HepG2 (cell line): ENCODE data around the gene IL6R. TPM values are rescaled to one million over a fixed set of nuclear protein-coding genes. Genes with fewer than 3 reads are reported as not detected.

ENCODE experiments used
- ATAC-seq: fragments of 200-7000 bp; cut with Tn5 transposase; 3 replicates; pipeline ENCODE4 v1.9.1; 2020; ENCODE audit warnings: mild to moderate bottlenecking, moderate library complexity
- BruUV-seq: library from RNA; stranded (reverse); fragments of 400-500 nt; replicated peaks from 2 replicates; lab custom pipeline; 2021; lab: Mats Ljungman, UMichigan
- CTCF ChIA-PET: fragments of 300-600 bp; formaldehyde crosslinking; extraction: SDS; loops from one replicate; lab custom pipeline; 2021; ENCODE audit warnings: low total read pairs, inconsistent platforms, low intra/inter-chr PET ratio; lab: Yijun Ruan, JAX
- POLR2A ChIA-PET: fragments of 350-600 bp; sonication (Branson Sonifier 250); formaldehyde crosslinking; loops from one replicate; lab custom pipeline; 2020; ENCODE audit warnings: antibody characterized with exemption, inconsistent platforms; lab: Yijun Ruan, JAX
- DNase-seq: peaks from one replicate; pipeline ENCODE4 v3.0.0-alpha.2; 2015; ENCODE audit warnings: low spot score
- FAIRE-seq: peaks from 3 replicates; lab custom pipeline; 2011; peaks lifted over from hg19 to GRCh38; lab: Jason Lieb, UNC
- H2AFZ ChIP-seq: one replicate; pipeline ENCODE4 v1.6.1; 2011; ENCODE audit warnings: low read length, inconsistent platforms
- H3K27ac ChIP-seq: fragments of 300-600 bp; 3 replicates; pipeline ENCODE4 v1.8.0; 2011; ENCODE audit warnings: mixed run types, mild to moderate bottlenecking, mixed read lengths, low read length, inconsistent platforms; ENCODE audit not compliant: insufficient read depth; ENCODE audit errors: extremely low read length
- H3K27me3 ChIP-seq, 2 experiments: fragments of 200-600 bp in 1 of 2; 2 replicates in 1 of 2; 3 replicates in 1 of 2; pipeline versions ENCODE4 v1.6.0 to v1.8.0; 2011; ENCODE audit warnings: low read length in 2 of 2, mild to moderate bottlenecking in 2 of 2, moderate library complexity in 2 of 2, inconsistent platforms in 1 of 2; ENCODE audit not compliant: insufficient read depth in 2 of 2, control insufficient read depth in 1 of 2
- H3K36me3 ChIP-seq, 2 experiments: fragments of 200-600 bp in 1 of 2; replicated peaks in 1 of 2; 2 replicates in 1 of 2; 3 replicates in 1 of 2; pipeline versions ENCODE4 v1.5.1 to v1.8.0; 2011; ENCODE audit warnings: low read length in 2 of 2, inconsistent platforms in 1 of 2; ENCODE audit not compliant: insufficient read depth in 2 of 2, control insufficient read depth in 1 of 2
- H3K4me1 ChIP-seq: 2 replicates; pipeline ENCODE4 v1.5.1; 2012; ENCODE audit warnings: low read length, inconsistent platforms; ENCODE audit not compliant: insufficient read depth
- H3K4me2 ChIP-seq: 2 replicates; pipeline ENCODE4 v1.6.0; 2011; ENCODE audit warnings: low read depth, low read length, inconsistent platforms
- H3K4me3 ChIP-seq, 3 experiments: fragments of 200-600 bp in 1 of 3; sonication (generic), shearing (Covaris generic) in 1 of 3; replicated peaks in 1 of 3; 2 replicates each; pipeline ENCODE4 v1.5.1; 2011 to 2016; ENCODE audit warnings: low read length in 3 of 3, inconsistent platforms in 2 of 3, low read depth in 2 of 3, mild to moderate bottlenecking in 2 of 3, control low read depth in 1 of 3, mixed read lengths in 1 of 3; ENCODE audit not compliant: insufficient read depth in 1 of 3
- H3K79me2 ChIP-seq: one replicate; pipeline ENCODE4 v1.6.1; 2011; ENCODE audit warnings: low read length, inconsistent platforms; ENCODE audit not compliant: insufficient read depth
- H3K9ac ChIP-seq: 2 replicates; pipeline ENCODE4 v1.6.0; 2011; ENCODE audit warnings: mild to moderate bottlenecking, low read depth, low read length, inconsistent platforms; ENCODE audit not compliant: insufficient read depth
- H3K9me3 ChIP-seq: 2 replicates; pipeline ENCODE4 v1.5.1; 2012; ENCODE audit warnings: mild to moderate bottlenecking, low read length
- H4K20me1 ChIP-seq: 2 replicates; pipeline ENCODE4 v1.6.0; 2011; ENCODE audit warnings: inconsistent platforms, mild to moderate bottlenecking, low read length, moderate library complexity; ENCODE audit not compliant: insufficient read depth
- EED ChIP-seq: sonication (generic); formaldehyde crosslinking; IDR thresholded peaks from 2 replicates; pipeline ENCODE4 v1.5.0; 2020; ENCODE audit warnings: mild to moderate bottlenecking, missing genetic modification reagents
- FIP1L1 ChIP-seq: fragments of 200-400 bp; formaldehyde crosslinking; IDR thresholded peaks from 2 replicates; pipeline ENCODE4 v1.6.1; 2018; ENCODE audit warnings: low read depth, mild to moderate bottlenecking, low read length, moderate library complexity, borderline replicate concordance; ENCODE audit not compliant: insufficient read depth
- FOXA1 ChIP-seq, 2 experiments: fragments of 450-650 bp in 1 of 2; sonication (generic) in 1 of 2; formaldehyde crosslinking in 1 of 2; IDR thresholded peaks; 2 replicates each; pipeline versions ENCODE4 v1.4.0 to v1.6.1; 2016 to 2020; ENCODE audit warnings: missing genetic modification reagents in 1 of 2
- GATA4 ChIP-seq: sonication (generic); IDR thresholded peaks from 2 replicates; pipeline ENCODE4 v1.6.1; 2016; ENCODE audit warnings: antibody characterized with exemption, low read depth, borderline replicate concordance
- MXI1 ChIP-seq: IDR thresholded peaks from 3 replicates; pipeline ENCODE4 v1.6.1; 2012; ENCODE audit warnings: low read depth, low read length, inconsistent platforms, borderline replicate concordance
- ZNF354B ChIP-seq: sonication (generic); formaldehyde crosslinking; IDR thresholded peaks from 2 replicates; pipeline ENCODE4 v1.8.0; 2022; ENCODE audit warnings: mild to moderate bottlenecking, missing genetic modification reagents
- ZNF546 ChIP-seq: sonication (generic); formaldehyde crosslinking; conservative IDR thresholded peaks from 2 replicates; pipeline ENCODE4 v1.8.1; 2023; ENCODE audit warnings: mild to moderate bottlenecking, missing genetic modification reagents
- WGBS: methylation state at CpG from one replicate; pipeline ENCODE4 v1.1.6; 2017; ENCODE audit warnings: low lambda C conversion rate; 5-methylcytosine and 5-hydroxymethylcytosine counted together
- in situ Hi-C: cut with HindIII; loops from 2 replicates; pipeline ENCODE4 v1.10.0; 2017; ENCODE audit warnings: low pct_unique_long_range_greater_than_20kb; ENCODE audit not compliant: extremely low pct_ligation_motif_present
- intact Hi-C: fragments of 100-400 bp; cut with micrococcal nuclease; formaldehyde crosslinking; loops from one replicate; pipeline ENCODE4 v1.10.0; 2022; ENCODE audit not compliant: unreplicated experiment
- polyA plus RNA-seq, 8 experiments: library from polyadenylated mRNA; depleted of rRNA in 3 of 8; stranded (reverse) in 7 of 8; unstranded in 1 of 8; fragments of >200 nt; fragmentation: Illumina TruSeq in 4 of 8; extraction: Trizol in 4 of 8; gene quantifications; 2 replicates each; pipeline versions ENCODE4 v1.2.1 to v1.2.3, GENCODE V29; 2011 to 2016; ENCODE audit warnings: low read depth in 4 of 8, missing spikeins in 1 of 8, mixed read lengths in 1 of 8; ENCODE audit not compliant: insufficient read depth in 1 of 8
- total RNA-seq, 5 experiments: library from RNA; depleted of rRNA; stranded (reverse); fragments of >200 nt; fragmentation: Illumina TruSeq; extraction: Trizol; gene quantifications; 2 replicates each; pipeline ENCODE4 v1.2.3, GENCODE V29; 2016; ENCODE audit warnings: low read depth in 1 of 5
- TF ChIP-seq, protein P1 (sequence below): sonication (generic); formaldehyde crosslinking; IDR thresholded peaks from 2 replicates; pipeline ENCODE4 v1.4.0; 2020; ENCODE audit warnings: missing genetic modification reagents
- TF ChIP-seq, protein P2 (sequence below): sonication (generic); formaldehyde crosslinking; IDR thresholded peaks from 2 replicates; pipeline ENCODE4 v1.4.0; 2020; ENCODE audit warnings: missing genetic modification reagents; ENCODE audit errors: not compliant biosample characterization
- TF ChIP-seq, protein P3 (sequence below): sonication (generic); formaldehyde crosslinking; IDR thresholded peaks from 2 replicates; pipeline ENCODE4 v1.5.0; 2020; ENCODE audit warnings: missing genetic modification reagents
- TF ChIP-seq, protein P4 (sequence below): sonication (generic); formaldehyde crosslinking; IDR thresholded peaks from 2 replicates; pipeline ENCODE4 v1.4.0; 2020; ENCODE audit warnings: missing genetic modification reagents

IL6R gene
- total and polyA plus RNA-seq, 2 of the 13 experiments (the other 11 are each of a cell fraction or from before 2014, with no cell fraction given), result 5.0 to 24.5 TPM

DNA sequence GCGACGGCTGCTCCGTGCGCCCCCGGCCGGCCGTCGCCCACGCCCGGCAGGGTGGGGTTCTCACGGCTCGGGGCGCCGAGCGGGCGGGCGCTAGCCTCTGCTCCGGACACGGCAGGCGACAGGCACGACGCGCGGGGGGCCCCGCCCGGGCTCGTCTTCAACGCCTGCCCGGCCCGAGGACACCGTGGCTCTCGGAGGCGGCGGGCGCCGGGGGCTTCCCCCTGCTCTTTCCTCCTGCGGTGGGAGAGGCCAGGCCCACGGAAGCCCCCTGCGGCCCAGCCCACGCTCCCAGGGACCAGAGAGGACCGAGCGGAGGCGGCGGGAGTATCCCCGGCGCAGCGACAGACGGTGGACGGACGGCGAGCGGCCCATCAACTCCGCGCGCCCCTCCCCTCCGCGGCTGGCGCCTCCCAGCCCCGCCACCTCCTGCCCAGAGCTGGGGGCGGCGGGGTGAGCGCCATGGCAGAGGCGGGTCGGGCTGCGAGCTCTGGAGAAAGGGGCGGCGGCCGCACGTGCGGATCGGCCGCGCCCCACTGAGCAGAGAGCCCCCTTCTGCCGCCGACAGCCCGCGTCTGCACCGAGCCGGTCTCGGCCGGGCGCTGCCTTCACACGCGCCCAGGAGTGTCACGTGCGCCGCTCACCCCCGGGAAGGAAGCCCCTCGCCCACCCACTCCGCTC lies 97.1 kb downstream of the IL6R start, which contains the start of the genes SHE and TDRD10 (continued):
- TF ChIP-seq, protein P1, sequence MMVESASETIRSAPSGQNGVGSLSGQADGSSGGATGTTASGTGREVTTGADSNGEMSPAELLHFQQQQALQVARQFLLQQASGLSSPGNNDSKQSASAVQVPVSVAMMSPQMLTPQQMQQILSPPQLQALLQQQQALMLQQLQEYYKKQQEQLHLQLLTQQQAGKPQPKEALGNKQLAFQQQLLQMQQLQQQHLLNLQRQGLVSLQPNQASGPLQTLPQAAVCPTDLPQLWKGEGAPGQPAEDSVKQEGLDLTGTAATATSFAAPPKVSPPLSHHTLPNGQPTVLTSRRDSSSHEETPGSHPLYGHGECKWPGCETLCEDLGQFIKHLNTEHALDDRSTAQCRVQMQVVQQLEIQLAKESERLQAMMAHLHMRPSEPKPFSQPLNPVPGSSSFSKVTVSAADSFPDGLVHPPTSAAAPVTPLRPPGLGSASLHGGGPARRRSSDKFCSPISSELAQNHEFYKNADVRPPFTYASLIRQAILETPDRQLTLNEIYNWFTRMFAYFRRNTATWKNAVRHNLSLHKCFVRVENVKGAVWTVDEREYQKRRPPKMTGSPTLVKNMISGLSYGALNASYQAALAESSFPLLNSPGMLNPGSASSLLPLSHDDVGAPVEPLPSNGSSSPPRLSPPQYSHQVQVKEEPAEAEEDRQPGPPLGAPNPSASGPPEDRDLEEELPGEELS (CRISPR knock-in tag), result no peak
- TF ChIP-seq FOXA1 (IDR thresholded peaks at IDR 0.05) (no peak), FOXA1 (CRISPR knock-in tag; IDR thresholded peaks at IDR 0.05) (no peak), EED (no peak), ZNF546 (no peak), MXI1 (no peak), FIP1L1 (no peak)

DNA sequence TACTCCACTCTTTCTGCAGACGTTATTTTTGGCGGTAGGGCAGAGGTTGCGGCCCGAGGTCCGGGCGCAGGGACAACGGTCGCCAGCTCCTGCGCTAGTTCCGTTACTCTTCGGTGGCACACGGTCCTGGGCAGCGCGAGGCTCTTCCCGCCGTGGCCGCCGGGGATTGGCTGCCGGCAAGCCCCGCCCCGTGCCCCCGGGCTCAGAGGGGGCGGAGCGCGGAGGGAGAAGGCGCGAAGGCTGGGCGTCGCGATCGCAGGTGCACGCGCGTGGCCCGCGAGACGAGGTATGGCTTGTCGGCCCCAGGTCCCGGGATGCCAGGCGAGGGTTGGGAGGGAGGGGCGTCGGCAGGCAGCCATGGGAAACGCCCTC lies 97.6 kb downstream of the IL6R start:
- DNase-seq (no peak), ATAC-seq (no peak), FAIRE-seq (no peak)
- in situ Hi-C loops, result no loop called here
- Histone ChIP-seq H2AFZ (no peak overlapping the region), H3K4me2 (no peak overlapping the region), H4K20me1 (no peaks in the 10 kb centered on the region), H3K9me3 (peaks cover 5% of the 10 kb centered on the region; the same call in 1 of the 2 replicates), H3K4me3 (no peak overlapping the region), H3K27ac (no peak overlapping the region), H3K4me1 (no peaks in the 10 kb centered on the region), H3K27me3 (peaks cover 4 to 25% of the 10 kb centered on the region in 2 experiments), H3K9ac (no peak overlapping the region), H3K79me2 (no peaks in the 10 kb centered on the region), H3K36me3 (no peaks in the 10 kb centered on the region)
- no TSS peak for BruUV-seq
- WGBS, result 94% methylated on average over 34 of the region's 43 CpGs
- ChIA-PET POLR2A (no interaction called here), CTCF (no interaction called here)
- intact Hi-C loops, result no loop called here
- TF ChIP-seq, protein P2, sequence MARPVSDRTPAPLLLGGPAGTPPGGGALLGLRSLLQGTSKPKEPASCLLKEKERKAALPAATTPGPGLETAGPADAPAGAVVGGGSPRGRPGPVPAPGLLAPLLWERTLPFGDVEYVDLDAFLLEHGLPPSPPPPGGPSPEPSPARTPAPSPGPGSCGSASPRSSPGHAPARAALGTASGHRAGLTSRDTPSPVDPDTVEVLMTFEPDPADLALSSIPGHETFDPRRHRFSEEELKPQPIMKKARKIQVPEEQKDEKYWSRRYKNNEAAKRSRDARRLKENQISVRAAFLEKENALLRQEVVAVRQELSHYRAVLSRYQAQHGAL (CRISPR knock-in tag), result no peak
- TF ChIP-seq ZNF354B (CRISPR knock-in tag) (no peak), GATA4 (no peak)
- TF ChIP-seq, protein P3, sequence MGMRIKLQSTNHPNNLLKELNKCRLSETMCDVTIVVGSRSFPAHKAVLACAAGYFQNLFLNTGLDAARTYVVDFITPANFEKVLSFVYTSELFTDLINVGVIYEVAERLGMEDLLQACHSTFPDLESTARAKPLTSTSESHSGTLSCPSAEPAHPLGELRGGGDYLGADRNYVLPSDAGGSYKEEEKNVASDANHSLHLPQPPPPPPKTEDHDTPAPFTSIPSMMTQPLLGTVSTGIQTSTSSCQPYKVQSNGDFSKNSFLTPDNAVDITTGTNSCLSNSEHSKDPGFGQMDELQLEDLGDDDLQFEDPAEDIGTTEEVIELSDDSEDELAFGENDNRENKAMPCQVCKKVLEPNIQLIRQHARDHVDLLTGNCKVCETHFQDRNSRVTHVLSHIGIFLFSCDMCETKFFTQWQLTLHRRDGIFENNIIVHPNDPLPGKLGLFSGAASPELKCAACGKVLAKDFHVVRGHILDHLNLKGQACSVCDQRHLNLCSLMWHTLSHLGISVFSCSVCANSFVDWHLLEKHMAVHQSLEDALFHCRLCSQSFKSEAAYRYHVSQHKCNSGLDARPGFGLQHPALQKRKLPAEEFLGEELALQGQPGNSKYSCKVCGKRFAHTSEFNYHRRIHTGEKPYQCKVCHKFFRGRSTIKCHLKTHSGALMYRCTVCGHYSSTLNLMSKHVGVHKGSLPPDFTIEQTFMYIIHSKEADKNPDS, result no peak
- TF ChIP-seq, protein P4, sequence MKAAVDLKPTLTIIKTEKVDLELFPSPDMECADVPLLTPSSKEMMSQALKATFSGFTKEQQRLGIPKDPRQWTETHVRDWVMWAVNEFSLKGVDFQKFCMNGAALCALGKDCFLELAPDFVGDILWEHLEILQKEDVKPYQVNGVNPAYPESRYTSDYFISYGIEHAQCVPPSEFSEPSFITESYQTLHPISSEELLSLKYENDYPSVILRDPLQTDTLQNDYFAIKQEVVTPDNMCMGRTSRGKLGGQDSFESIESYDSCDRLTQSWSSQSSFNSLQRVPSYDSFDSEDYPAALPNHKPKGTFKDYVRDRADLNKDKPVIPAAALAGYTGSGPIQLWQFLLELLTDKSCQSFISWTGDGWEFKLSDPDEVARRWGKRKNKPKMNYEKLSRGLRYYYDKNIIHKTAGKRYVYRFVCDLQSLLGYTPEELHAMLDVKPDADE, result no peak
